ENCODE measurements around the gene SPTA1.

SPTA1 gene

DNA sequence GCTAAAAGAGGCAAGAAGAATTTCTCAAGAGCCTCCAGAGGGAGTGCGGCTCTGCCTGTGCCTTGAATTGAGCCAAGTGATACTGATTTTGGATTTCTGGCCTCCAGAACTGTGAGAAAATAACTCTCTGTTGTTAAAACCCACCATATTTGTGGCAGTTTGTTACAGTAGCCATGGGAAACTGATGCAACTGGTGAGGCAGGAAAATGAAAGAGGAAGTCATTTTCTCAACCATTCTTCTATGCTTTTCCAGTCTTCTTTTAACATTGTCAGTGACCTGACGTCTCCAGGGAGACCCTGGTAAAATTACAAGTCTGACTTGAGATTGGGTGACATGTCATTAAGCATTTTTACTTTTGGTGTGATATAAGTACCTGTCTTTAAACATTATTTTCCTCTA lies 121.9 kb downstream of the SPTA1 start:
- DNase-seq = no peak

DNA sequence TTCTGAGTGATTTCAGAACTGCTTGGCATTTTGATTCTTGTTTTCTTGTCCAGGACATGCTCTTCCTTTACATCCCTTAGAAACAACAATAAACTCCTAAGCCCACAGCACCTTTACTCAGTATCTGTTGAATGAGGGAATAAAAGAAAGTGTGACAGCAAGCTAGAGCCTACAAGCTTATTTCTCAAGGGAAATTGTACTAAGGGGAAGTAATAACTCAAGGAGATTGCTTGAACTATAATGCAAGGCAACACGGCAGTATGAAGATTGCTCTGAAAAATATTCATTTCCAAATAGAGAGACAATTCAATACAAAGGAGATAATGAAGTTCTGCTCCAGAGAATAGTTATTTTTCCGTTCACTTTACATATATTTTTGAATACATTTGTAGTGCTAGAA lies 122.7 kb downstream of the SPTA1 start:
- DNase-seq = no peak
